ENCODE measurements around the gene ILF2.

Gene ILF2

DNA sequence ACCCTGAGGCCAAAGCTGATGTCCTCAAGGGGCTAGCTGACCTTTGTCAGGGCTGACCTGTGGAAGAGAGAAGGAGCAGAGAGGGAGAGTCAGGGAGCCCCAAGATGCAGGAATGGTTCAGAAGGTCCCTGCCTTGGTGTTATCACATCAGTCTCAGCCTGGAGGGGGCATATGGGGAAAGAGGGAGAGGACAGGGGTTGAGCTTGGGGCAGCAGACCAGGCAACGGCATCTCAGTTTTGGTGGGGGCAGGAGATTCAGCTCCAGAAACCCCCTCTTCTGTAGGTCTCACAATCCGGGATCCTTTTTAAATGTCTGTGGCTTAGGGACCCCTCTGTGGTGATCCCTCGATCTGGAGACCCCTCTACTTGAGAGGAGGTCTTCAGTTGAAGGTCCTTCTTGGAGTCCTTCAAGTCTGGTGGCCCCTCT, 44.3 kb downstream of the ILF2 start:
- no peak for DNase-seq

DNA sequence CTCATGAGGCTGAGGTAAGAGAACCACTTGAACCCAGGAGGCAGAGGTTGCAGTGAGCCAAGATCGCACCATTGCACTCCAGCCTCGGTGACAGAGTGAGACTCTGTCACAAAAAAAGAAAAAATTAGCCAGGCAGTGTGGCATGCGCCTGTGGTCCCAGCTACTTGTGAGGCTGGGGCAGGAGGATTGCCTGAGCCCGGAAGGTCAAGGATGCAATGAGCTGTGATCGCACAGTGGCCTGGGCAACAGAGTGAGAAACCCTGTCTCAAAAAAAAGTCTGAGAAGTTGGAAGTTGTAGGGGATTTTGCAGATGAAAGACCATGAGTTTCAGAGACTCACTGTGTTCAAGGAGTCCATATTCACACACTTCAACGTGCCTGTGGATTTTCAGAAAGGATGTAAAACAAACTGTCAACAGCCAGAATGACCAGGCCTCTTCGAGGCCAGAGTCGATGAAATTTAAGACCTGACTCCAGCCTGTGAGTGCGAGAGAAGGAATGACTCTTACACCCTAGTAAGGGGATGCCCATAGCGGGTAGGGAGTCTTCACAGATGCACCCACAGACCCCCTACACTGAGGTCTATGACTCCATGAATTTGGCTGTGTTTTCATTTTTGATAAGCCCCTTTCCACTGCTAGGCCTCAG, 45.7 kb downstream of the ILF2 start:
- DNase-seq, result no peak

DNA sequence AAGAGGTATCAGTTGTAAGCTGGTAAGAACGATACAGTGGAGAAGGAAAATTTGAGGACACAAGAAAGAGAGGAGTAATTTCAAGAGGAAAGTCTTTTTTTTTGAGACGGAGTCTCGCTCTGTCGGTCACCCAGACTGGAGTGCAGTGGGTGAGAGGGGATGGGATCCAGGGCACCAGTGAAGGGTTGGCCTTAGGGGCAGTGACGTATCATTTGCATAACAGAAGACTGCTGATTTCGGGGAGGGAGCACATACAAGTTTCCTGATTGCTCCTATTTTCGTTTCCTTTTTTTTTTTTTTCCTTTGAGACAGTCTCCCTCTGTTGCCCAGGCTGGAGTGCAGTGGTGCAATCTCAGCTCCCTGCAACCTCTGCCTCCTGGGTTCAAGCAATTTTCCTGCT, 47.7 kb downstream of the ILF2 start:
- DNase-seq, result no peak

DNA sequence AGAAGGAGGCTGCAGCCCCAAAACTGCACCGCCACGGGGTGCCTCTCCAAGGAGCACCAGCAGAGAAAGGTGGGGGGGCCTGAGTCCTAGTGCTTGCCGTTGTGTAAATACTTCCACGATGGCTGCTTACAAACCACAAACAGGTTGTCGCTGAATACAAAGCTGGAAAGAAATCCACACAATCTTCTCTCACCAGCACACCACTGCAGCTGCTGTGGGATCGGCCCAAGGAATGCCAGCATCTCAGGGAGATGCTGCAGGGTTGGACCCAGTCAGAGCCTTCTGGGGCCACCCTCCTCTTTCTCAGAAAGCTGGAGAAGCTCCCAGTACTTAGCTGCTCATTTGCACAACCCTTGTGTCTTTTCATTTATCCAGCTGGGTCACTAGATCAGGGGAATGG, 51.6 kb downstream of the ILF2 start:
- no peak for DNase-seq

DNA sequence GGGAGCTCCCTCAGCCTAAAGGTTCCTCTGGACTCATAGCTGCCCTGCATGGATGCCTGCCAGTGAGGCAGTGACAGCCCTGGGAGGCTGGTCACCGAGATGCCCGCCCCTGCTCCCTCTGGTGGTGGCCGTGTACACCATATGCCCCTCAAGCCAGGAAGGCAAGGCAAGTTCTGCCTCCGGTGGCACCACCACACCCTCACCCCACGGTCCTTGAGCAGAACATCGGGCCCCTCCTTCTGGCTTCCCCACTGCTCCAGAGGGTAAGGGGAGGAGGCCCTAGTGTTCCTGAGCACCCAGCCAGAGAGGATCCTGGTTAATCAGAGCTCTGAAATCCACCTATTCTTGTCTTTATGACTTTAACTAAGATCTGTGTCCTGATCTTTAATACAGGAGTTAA, 53.1 kb downstream of the ILF2 start:
- no peak for DNase-seq

DNA sequence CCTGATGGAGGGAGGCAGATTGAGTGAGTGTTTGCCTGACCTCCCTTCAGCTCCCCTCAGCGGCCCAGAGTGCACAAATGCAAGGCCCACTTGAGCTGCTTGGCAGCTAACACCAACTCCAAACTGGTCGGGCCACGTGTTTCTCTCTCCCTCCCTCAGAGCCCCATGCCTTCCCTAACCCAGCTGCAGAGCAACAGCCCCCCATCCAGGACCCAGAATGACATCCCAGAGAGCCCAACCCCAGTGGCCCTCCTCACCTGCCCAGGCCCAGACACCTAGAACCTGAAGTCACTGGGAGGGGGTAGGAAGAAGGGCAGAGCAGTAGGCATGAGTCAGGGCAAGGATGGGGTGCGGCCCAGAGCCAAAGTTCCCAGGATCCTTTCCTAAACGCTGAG, 53.9 kb downstream of the ILF2 start:
- no peak for DNase-seq

DNA sequence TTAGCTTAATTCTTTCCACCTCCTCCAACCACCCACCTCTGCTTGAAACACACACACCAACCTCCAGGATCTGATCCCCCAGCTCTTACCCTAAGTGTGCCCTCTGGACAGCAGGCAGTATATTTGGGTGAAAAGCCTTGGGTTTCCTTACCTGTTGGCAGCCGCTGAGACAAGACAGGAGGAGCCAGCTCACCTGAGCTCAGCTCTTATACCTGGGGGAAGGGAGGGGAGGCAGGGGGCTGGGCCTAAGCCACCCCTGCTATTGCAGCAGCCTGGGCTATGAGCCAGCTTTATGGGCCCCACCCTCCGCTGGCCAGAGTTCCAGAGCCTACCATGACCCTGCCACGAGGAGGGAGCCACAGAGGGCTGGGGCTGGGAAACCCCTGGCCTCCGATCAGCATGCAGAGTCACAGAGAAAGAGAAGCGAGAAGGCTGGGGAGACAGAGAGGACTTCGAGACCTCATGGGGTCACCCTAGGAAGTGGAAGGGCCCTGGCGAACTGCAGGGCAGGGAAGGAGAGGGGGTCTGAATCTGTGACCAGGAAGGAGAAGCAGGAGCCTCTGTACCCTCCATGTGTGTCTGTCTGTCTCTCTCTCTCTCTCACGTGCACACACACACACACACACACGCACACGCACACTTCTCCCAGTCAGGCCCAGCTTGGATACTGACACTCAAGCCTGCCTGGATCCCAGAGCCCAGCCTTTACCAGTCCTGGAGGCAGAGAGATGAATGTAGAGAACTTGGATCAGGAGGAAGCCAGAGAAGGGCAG, 54.5 kb downstream of the ILF2 start, which contains the start of gene S100A14:
S100A14 (minus strand) TSS at position 182 of the 773 bp plus-strand sequence. CDS start 467 bp downstream, outside the sequence.
- no peak for DNase-seq

DNA sequence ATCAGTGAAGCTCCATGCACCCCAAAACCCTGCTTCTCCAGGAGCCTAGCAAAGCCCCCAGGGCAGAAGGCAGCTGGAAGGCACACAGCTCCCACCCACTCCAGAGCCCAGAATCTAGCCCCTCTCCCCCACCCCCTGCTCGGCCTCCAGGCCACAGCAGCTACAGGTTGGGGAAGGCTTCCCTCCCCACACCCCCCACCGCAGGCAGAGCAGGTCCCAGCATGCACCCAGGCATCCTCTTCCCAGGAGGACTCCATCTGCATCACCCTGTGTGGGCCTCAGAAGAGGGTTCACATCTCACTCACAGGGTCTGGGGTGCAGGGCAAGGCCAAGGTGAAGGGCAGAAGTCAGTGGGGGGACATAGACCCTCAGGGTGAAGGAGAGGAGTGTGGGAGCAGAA, 55.4 kb downstream of the ILF2 start:
- DNase-seq, result no peak

DNA sequence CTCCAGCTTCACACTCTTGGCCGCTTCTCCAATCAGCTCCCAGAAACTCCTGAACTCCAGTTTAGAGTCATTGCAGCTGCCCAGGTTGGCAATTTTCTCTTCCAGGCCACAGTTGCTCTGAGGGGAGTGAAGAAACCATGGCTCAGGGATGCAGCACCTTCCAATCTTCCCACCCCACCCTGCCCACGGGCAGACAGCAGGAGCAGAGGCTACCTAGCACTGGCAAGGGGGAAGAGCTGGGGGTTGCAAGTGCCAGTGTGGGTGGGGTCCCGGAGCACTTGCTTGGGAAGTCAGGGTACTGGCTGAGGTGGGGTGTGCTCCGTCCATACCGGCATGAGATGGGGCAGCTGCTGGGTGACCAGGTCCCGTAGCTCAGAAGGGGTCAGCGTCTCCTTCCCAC, 55.9 kb downstream of the ILF2 start:
- DNase-seq, result no peak

DNA sequence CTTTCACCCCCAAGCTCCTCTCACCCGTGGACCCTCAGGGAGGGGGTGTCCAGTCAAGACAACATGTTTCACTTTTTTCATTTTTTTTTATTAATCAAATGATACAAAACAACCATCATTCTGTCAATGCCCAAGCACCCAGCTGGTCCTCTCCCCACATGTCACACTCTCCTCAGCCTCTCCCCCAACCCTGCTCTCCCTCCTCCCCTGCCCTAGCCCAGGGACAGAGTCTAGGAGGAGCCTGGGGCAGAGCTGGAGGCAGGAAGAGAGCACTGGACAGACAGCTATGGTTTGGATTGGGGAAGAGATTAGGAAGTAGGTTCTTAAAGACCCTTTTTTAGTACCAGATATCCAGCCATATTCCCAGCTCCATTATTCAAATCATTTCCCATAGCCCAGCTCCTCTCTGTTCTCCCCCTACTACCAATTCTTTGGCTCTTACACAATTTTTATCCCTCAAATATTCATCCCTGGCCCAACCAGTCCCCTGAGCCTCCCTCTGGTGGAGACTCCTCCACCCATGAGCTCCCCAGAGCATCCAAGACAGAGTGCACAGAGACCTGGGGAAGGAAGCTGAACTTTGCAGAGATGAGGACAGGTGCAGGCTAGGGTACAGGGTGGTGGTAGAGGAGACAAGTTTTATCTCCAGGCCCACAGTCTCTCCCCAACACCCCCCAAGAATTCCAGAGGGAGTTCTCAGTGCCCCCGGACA, 56.4 kb downstream of the ILF2 start:
- no peak for DNase-seq

DNA sequence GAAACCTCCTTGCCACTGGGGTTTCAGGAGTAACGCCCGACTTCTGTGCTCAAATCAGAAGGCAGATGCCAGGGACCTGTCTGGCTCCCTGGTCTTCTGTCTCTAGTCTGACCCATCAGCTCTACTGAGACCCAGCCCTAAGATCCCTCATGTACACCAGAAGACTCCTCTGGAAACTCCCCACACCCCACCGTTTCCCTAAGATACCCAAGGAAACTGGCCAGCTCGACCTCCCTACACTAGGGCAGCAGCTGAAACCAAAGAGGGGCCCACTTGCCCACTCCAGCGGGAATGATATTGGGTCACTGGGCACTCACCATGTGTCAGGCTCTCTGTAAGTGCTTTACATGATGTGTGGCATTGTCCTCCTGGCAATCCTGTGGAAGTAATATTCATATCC, 57.4 kb downstream of the ILF2 start:
- no peak for DNase-seq

DNA sequence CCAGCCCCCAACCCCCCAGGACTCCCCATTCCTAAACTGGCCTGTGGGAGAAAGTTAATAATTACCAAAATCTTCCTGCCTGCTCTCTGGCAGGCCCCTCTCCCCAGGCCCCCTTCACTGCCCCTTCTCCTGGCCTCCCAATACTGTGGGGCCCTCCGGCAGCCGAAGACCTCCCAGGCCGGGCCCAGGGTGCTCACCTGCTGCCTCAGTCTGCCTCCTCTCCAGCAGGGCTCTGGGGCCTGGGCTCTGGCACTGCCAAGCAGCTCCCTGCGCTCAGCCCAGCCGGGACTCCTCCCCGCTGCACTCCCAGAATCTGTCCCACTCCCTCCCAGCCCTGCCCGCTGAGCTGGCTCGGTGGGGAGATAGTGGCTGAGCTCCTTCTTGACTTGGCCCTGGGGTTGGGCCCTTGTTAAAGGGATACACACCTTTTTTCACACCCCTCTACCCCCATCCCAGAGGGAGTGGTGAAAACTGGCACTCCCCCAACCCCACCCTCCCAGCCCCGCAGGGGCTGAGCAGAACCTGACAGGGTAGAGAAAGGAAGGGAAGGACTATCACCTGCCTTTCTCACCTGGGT, 58.0 kb downstream of the ILF2 start, which contains the start of gene S100A16:
S100A16 (minus strand) TSS at position 383 of the 577 bp plus-strand sequence. CDS start 4,986 bp downstream, outside the sequence.
- no peak for DNase-seq

DNA sequence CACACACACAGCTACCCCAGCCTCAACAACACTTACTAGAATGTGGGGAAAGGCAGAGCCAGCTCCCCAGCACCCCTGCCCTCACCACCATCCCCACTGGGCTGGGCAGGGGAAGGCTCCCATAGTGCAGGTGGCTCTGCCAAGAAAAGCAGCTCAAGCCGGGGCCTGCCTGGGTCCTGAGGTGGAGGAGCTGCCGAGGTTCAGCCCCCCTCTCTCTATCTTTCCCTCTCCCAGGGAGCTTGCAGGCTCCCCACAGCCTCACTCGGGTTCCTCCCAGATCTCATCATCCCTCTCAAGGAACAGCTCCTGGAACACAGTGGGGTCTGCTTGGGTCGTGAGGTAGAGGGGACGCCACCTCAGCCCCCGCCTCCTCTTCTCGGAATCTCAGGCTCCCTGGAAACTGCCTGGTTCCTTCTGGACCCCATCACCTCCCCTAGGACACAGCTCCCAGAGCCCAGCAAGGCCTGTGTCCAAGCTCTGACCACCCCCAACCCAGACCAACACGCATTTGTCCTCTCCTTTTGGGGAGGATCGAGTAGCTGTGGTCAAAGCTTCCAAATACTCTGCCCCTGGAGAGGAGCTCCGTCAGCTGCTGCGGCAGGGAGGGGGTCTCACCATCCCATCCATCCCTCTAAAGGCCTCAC, 58.6 kb downstream of the ILF2 start:
- DNase-seq, result no peak
